Esophagus (tissue), 2 donors: ENCODE data around the gene MAPKAP1. TPM values are rescaled to one million over a fixed set of nuclear protein-coding genes. Genes with fewer than 3 reads are reported as not detected.

ENCODE experiments used
- H3K27ac ChIP-seq, 2 donors: one replicate each; pipeline ENCODE4 v1.5.1; 2013; ENCODE audit warnings: low read depth in 2 of 2, mild to moderate bottlenecking in 2 of 2, inconsistent platforms in 1 of 2, low read length in 1 of 2, moderate library complexity in 1 of 2
- H3K27me3 ChIP-seq, 2 donors: one replicate each; pipeline ENCODE4 v1.6.1; 2013; ENCODE audit warnings: low read length in 2 of 2, control low read depth in 1 of 2, mild to moderate bottlenecking in 1 of 2; ENCODE audit not compliant: insufficient read depth in 2 of 2, control insufficient read depth in 1 of 2
- H3K36me3 ChIP-seq, 2 donors: one replicate each; pipeline ENCODE4 v1.6.1; 2013; ENCODE audit warnings: low read length in 1 of 2; ENCODE audit not compliant: control insufficient read depth in 2 of 2, insufficient read depth in 2 of 2
- H3K4me1 ChIP-seq, 2 donors: one replicate each; pipeline ENCODE4 v1.6.1; 2013; ENCODE audit warnings: low read length in 1 of 2; ENCODE audit not compliant: control insufficient read depth in 2 of 2, insufficient read depth in 2 of 2
- H3K4me3 ChIP-seq, 2 donors: one replicate each; pipeline ENCODE4 v1.5.1; 2013; ENCODE audit warnings: low read length in 2 of 2, mild to moderate bottlenecking in 2 of 2, low read depth in 1 of 2, moderate library complexity in 1 of 2
- H3K9me3 ChIP-seq, 2 donors: one replicate each; pipeline ENCODE4 v1.6.1; 2013; ENCODE audit warnings: mild to moderate bottlenecking in 2 of 2, low read depth in 1 of 2, low read length in 1 of 2, moderate library complexity in 1 of 2; ENCODE audit not compliant: control insufficient read depth in 2 of 2, insufficient read depth in 1 of 2
- whole genome bisulfite sequencing, 2 donors: extraction: QIAGEN DNeasy Blood & Tissue Kit; methylation state at CpG; one replicate each; pipeline ENCODE4 v1.1.7; 2013; 5-methylcytosine and 5-hydroxymethylcytosine counted together
- polyA plus RNA-seq, 2 donors: library from polyadenylated mRNA; stranded (reverse); fragments of 200-250 nt; gene quantifications; one replicate each; pipeline ENCODE4 v1.2.3, GENCODE V29; 2013
- donor health status: healthy with polysubstance abuse.
- donor health status: Bipolar disorder and iron deficiency.

Gene MAPKAP1
- polyA plus RNA-seq, 2 donors = 41.4 to 49.4 TPM

DNA sequence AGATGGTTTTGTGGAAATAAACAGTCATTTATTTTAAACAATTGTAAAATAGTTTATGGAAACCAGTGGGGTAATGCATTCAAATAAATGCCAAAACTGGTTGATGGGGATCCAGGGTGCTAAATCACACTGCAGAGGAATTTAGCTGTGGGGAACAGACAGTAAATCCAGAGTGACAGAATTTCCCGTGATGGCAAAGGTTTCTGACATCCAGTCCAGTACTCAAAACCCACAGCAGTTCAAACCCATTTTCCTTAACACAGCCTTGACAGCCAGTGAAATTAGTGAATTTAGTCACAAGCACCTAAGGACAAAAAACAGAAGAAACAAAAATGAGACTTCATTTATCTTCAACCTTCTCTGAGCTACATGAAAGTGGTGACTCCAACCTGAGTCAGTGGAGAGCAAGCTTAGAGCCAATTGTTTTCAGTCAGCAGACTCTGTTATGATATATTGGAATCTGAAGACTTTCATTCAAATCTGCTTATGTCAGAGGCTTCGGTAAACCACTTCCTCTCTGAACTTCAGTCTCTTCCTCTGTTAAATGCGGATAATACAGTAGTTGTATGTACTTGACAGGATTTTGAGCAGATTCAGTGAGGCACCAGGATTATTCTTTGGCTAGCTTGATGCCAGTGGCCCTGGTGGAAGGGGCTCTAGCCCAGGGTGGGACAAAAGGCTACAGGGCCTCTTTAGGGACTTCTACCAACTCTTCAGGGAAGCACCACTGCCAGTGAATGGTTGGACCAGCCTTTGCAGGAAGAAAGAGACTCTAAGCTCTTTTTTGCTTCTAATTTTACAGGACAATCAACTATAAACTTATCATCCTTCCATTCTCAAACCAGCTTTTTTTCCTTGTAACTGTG lies 185.3 kb downstream of the MAPKAP1 start:
- H3K9me3 ChIP-seq = no peaks in the 10 kb centered on the region
- 21 to 40% methylated on average over 3 of the region's 3 CpGs for WGBS, 2 donors
- peaks cover 2 to 7% of the 10 kb centered on the region in 2 donors for H3K4me1 ChIP-seq
- peak overlapping the region; percentile 64 to 86 for H3K27ac ChIP-seq
- no peak overlapping the region for H3K4me3 ChIP-seq
- no peaks in the 10 kb centered on the region for H3K27me3 ChIP-seq
- peaks cover 0 to 2% of the 10 kb centered on the region in 2 donors for H3K36me3 ChIP-seq

DNA sequence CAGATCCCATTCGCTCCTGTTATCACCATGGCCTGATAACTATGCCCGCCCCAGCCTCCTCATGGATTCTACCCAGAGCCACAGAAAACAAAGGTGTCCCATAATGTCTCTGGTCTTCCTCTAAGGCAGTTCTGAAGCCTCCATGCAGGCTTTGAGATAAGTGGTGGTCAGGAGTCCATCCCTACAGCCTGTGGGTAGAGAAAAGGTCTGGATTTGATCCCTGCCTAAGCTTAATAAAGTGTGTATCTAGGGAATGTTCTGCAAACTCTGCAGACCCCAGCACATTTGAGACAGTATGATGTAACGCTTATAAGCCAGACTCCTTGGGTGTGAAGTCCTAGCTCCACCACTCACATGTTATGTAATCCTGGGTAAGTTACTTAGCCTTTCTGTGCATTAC lies 187.3 kb downstream of the MAPKAP1 start:
- Histone ChIP-seq H3K4me3 (no peak overlapping the region), H3K27me3 (no peaks in the 10 kb centered on the region), H3K9me3 (no peaks in the 10 kb centered on the region), H3K4me1 (peaks cover 2 to 7% of the 10 kb centered on the region in 2 donors), H3K27ac (no peak overlapping the region), H3K36me3 (peaks cover 0 to 2% of the 10 kb centered on the region in 2 donors)
- 86 to 96% methylated on average over 3 of the region's 3 CpGs for WGBS, 2 donors

DNA sequence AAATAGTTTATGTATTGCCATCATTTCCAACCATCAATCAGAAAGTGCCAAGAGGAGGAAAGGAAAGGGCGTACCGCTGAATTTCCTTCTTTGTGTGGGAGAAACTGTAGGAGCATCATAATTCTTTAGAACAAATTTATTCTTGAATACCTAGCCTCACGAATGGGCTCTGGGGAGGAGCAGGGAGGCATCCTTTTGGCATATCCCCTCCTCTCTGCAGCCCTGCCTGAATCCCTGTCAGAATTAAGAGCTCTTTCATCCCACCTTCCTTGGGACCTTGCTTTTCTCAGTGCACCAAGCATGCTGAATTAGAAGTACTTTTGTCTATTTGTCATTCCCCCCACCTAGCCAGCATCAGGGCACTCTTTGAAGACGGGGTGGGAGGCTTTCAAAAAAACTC lies 189.4 kb downstream of the MAPKAP1 start:
- Histone ChIP-seq H3K36me3 (peaks cover 0 to 2% of the 10 kb centered on the region in 2 donors), H3K27me3 (no peaks in the 10 kb centered on the region), H3K4me1 (peaks cover 6 to 12% of the 10 kb centered on the region in 2 donors), H3K27ac (no peak overlapping the region), H3K9me3 (no peaks in the 10 kb centered on the region), H3K4me3 (no peak overlapping the region)
- WGBS, 2 donors = 91% methylated on average over 4 of the region's 4 CpGs

DNA sequence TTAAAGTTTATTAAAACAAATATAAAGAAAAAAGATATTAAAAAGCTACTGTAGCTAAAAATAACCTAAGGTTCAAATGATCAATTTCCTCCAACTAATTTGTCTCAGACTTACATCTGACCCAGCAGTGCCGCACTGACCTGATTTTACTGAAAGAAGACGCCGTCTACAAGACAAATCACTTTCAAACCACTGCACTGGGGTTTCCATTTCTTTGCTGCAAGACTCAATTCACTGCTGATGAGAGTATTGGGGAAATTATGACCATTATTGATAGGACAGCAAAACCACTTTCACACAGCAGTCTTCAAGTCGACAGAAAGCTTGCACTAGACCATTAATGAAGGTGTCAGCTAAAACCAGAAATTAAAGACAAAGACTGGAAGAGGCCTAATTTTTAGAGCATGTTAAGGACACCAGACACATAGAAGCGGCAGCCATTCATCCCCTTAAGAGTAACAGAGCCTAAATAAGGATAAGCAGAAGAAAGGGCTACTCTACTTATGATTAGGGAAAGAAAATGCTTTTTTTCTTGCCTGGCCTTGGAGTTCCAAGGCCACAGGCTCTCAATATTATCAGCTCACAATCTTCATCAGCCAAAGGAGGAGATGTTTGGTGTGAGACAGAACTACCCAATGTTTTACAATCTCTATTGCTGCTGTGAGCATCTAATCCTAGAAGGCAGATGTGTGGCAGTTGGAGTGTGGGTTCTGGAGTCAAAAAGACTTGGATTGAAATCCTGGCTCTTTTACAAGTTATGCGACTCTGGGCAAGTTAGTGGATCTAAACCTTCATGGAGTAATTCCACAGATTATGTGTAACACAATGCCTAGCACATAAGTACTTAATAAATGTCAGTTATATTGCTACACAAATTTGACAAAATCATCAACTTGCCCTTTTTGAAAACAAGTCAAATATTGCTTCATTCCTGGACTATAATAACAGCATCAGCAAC lies 190.7 kb downstream of the MAPKAP1 start:
- Histone ChIP-seq H3K27ac (no peak overlapping the region), H3K4me1 (peaks cover 5 to 9% of the 10 kb centered on the region in 2 donors), H3K4me3 (no peak overlapping the region), H3K27me3 (no peaks in the 10 kb centered on the region), H3K9me3 (no peaks in the 10 kb centered on the region), H3K36me3 (peaks cover 0 to 2% of the 10 kb centered on the region in 2 donors)
- WGBS, 2 donors = 84 to 88% methylated on average over 6 of the region's 6 CpGs

DNA sequence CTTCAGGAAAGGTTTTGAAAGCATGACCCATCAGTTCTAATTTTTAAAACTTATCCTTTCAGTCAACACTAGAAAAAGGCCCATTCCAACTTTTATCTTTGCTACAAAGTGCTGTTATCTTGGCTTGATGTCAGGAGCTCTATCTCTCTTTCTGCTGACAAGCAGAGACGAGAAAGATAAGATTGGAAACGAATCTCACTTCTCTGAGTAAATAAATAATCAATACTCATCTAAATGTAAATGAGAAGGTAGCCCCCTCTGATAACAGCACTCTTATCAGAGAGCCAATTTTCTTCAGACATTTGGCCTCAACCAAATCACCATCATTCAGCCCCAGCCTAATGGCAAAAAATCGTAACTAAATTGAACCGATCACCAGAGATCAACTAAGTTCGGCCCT lies 191.7 kb downstream of the MAPKAP1 start:
- H3K9me3 ChIP-seq = no peaks in the 10 kb centered on the region
- H3K4me1 ChIP-seq = peaks cover 5% of the 10 kb centered on the region in 2 donors
- H3K27ac ChIP-seq = no peak overlapping the region
- WGBS, 2 donors = 76 to 86% methylated on average over 5 of the region's 5 CpGs
- H3K4me3 ChIP-seq = no peak overlapping the region
- H3K36me3 ChIP-seq = no peaks in the 10 kb centered on the region
- no peaks in the 10 kb centered on the region for H3K27me3 ChIP-seq

DNA sequence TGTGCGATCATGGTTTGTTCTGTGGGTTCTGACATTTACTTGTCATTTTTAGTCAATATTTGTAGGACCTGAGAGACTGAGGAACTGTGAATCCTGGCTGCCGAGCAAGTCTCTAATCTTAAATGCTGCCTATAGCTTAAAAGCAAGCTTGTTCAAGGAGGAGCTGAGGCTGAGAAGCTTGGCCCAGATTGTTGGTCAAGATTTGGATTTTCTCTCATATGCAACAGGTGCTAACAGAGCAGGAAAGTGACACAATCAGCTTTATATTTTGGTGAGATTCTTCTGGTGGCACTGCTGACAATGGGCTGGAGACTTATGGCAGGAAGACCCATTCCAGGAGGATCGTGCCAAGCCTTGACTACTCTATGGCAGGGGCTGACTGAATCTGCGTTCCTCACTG lies 192.5 kb downstream of the MAPKAP1 start:
- no peak overlapping the region for H3K4me3 ChIP-seq
- no peaks in the 10 kb centered on the region for H3K9me3 ChIP-seq
- H3K27me3 ChIP-seq = no peaks in the 10 kb centered on the region
- peaks cover 5% of the 10 kb centered on the region in 2 donors for H3K4me1 ChIP-seq
- H3K27ac ChIP-seq = no peak overlapping the region
- WGBS, 2 donors = 87 to 96% methylated on average over 4 of the region's 4 CpGs
- H3K36me3 ChIP-seq = no peaks in the 10 kb centered on the region

DNA sequence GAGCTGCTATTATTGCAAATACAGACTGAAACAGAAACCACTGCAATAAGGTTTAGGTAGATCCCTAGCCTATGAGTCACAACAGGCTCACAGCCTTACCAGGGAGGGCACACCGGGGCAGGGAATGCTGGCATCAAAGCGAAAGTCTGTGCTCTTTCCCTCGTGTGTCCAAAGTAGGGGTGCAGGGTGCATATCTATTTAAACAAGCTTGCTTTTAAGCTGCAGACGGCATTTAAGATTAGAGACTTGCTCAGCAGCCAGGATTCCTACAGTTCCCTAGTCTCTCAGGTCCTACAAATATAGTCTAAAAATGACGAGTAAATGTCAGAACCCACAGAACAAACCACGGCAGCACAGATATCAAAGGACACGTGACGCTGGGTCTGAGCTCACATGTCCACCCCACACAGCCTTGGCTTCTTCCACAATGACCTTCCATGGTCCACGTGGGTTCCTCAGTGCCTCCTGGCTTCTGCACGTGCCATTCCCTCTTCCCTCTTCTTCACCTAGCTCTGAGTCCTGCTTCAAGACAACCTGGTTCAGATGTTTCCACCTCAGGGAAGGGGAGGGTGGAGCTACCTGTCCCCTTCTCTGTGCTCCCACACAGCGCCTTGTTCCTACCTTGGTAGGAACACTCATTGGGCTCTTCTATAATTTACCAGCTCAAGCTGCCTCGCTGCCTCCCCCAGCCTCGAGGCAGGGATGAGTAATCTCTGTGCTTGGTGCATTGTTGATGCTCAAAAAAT lies 193.2 kb downstream of the MAPKAP1 start:
- no peaks in the 10 kb centered on the region for H3K36me3 ChIP-seq
- 37 to 38% methylated on average over 13 of the region's 13 CpGs for WGBS, 2 donors
- H3K9me3 ChIP-seq = no peaks in the 10 kb centered on the region
- H3K27ac ChIP-seq = peak overlapping the region; percentile 26 to 54
- no peaks in the 10 kb centered on the region for H3K27me3 ChIP-seq
- peaks cover 5% of the 10 kb centered on the region in 2 donors for H3K4me1 ChIP-seq
- H3K4me3 ChIP-seq = peak overlapping the region; percentile 7 to 21

DNA sequence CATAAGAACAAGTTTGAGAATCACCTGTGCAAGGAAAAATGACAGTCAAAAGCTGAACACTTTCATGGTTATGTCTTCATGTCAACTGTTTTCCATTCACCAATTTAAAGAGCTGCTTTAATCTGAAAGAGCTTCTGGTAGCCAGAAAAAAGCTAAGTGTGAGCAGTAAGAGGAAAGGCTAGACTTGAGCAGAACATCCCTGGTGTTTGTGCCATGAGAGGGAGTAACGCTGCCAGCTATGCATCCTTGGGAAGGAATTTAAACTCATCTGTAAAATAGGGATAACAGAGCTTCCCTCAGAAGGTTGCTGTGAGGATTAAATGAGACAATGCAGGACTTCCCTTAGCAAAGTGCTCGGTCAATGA lies 193.7 kb downstream of the MAPKAP1 start:
- H3K4me1 ChIP-seq = peaks cover 5% of the 10 kb centered on the region in 2 donors
- no peaks in the 10 kb centered on the region for H3K27me3 ChIP-seq
- peak overlapping the region; percentile 26 to 58 for H3K27ac ChIP-seq
- H3K4me3 ChIP-seq = peak overlapping the region in 1 of 2 donors; percentile 21
- H3K9me3 ChIP-seq = no peaks in the 10 kb centered on the region
- WGBS, 2 donors = 24 to 39% methylated on average over 2 of the region's 2 CpGs
- H3K36me3 ChIP-seq = no peaks in the 10 kb centered on the region
